CD4-positive, alpha-beta T cell treated with Interferon gamma for 1 hour (primary cell): Measurements from ENCODE around the gene GUCD1.
"Not testable (repeated sequence)": the region's sequence is repeated elsewhere in the genome, so short reads cannot be mapped to it uniquely, and the experiment has no call there.

Source experiments
- DNase-seq: peaks from one replicate; pipeline ENCODE4 v3.0.0-alpha.2; 2020

The GUCD1 gene

DNA sequence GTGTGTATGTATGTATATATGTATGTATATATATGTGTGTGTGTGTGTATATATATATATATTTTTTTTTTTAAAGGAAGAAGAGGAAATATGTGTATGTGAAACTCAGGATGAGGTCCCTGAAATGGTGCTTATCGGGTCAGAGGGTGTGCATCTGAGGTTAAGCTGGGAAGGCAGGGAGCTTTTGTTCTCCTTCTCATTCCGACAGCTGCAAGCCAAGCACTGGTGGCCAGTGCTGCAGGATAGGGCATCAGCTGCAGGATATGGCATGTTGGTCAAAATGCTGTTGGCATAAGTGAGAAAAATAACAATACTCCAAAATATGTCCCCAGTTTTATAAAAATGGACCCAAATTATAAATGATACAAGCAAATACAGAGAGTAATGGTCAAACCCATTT is 8.3 kb upstream of the GUCD1 start:
- no peak for DNase-seq

DNA sequence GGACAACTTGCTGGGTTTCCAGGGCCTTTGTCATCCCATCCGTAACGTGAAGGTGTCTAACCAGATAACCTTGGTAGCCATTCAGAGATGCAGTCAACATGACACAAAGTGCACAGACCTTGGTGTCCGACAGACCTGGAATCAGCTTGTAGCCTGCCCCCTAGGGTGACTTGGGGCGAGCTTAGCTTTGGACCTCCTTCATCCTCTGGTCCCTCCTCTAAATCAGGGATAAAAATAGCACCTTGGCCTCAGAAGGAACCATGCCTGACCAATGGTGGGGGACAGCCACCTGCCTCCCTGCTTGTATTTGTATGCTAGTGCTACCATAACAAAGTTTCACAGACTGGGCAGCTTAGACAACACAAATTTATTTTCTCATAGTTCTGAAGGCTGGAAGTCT is 4.5 kb upstream of the GUCD1 start:
- DNase-seq, result no peak

DNA sequence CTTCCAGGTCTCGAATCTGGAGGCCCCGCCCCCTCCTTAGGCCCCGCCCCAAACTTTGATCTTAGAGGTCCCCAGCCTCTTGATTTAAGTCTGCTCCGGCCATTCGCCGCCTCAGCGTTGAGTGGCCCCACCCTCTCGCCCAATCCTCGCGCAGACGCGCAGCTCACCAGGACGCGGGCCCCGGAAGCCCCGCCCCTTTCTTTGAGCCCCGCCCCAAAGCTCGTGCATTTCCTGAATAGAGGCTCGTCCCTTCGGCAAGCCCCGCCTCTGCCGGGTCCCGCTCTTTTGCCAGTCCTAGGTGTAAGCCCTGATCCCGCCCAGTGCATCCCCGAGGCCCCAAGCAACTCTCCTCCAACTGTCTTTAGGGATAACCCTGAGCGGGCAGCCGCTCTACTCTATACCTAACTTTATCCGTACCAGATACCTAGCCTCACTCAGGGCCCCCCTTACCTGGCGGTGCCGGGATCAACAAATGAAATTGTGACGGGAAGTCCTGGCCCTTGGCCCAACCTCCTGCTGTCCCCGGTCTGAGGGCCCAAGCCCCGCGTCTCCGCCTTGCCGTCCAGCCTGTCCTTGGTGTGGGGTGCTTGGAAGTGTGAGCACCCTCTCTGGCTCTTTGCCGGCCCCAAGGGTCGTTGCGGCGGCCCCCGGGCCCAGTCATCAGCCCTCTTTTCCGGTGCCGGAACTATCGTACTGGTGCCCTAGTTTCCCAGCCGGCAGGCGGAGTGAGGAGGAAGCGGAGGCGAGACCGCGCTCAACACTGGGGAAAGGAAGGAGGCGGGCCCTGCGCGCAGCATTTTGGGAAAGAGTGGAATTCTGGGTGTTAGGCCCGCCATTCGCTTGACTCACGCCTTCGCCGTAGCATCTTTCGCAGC is 464 bp upstream of the GUCD1 start, which contains the start of gene SNRPD3:
TSS of gene SNRPD3 (plus strand) at position 835 of the 875 bp plus-strand sequence. CDS start 1,676 bp downstream, outside the sequence.
- DNase-seq, result peak; percentile 99

DNA sequence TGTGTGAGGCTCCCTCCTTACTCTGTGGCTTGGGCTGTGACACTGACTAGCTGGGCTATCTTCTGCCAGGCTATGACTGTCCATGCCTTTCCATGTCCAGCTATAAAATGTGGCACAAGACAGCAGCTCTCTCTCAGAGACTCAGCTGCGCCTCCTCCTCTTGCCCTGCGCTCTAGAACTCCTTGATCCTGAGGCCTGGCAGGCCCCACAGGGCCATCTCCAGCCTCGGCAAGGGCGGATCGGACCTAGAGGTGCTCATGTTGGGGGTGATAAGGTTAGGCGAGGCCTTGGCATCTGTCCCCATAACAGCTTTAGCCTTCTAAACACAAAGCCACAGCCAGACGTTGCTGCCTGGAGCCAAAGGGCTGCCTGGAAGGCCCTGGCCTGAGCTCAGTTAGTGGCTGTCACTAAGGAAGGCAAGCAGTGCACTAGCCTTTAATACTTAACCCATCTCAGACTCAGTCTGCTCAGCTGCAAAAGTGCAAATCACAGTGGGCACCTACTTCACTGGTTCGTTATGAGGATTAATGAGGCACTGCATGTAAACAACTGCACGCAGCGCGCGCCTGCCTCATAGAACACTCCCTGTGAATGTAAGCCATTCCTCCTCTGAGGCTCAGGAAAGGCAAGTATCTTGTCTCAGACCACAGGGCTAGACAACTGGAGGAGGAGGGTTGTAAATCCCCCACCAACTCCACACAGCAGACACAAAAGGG is 1.2 kb downstream of the GUCD1 start:
- no peak for DNase-seq

DNA sequence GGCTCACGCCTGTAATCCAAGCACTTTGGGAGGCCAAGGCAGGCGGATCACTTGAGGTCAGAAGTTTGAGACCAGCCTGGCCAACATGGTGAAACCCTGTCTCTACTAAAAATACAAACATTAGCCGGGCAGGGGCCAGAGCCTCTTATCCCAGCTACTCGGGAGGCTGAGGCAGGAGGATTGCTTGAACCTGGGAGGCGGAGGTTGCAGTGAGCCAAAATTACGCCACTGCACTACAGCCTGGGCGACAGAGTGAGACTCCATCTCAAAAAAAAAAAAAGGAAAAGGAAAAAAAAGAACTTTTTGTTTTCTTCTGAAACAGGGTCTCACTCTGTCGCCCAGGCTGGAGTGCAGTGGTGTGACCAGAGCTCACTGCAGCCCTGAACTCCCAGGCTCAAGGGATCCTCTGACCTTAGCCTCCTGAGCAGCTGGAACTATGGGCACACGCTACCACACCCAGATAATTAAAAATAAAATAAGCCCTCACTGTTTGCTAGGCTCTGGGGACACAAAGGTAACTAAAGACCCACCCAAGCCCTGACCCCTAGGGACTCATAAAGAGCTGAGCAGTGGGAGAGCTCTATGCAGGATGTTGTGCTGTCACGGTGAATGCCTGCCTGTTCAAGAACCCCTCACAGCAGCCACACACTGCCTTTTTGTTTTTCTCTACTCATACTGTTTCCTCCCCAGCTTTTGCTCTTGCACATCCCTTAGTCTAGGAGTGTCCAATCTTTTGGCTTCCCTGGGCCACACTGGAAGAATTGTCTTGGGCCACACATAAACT is 2.2 kb downstream of the GUCD1 start:
- DNase-seq, result peak; percentile 24

DNA sequence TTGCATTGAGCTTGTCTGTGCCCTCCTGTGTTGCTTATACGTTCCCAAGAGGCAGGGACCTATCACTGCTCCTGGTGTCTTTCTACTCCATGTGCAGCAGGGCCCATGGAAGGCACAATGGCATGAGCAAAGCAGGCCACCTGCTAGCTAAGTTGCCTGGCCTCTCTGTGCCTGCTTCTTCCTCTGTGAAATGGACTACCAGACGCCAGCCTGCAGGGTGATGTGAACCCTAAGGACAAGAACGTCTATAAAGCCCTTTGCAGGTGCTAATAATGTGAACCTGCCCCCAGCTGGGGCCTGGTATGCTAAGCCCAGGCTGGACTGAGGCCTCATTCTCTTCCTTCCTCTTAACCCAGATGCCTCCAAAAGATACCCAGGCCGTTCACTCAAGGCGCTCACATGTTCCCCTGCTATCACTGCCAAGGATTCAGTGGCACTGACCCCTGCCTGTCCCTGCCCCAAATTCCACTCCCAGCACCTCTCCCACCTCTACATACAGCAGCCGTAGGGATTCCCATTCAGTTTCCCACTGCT is 4.0 kb downstream of the GUCD1 start:
- DNase-seq, result no peak

DNA sequence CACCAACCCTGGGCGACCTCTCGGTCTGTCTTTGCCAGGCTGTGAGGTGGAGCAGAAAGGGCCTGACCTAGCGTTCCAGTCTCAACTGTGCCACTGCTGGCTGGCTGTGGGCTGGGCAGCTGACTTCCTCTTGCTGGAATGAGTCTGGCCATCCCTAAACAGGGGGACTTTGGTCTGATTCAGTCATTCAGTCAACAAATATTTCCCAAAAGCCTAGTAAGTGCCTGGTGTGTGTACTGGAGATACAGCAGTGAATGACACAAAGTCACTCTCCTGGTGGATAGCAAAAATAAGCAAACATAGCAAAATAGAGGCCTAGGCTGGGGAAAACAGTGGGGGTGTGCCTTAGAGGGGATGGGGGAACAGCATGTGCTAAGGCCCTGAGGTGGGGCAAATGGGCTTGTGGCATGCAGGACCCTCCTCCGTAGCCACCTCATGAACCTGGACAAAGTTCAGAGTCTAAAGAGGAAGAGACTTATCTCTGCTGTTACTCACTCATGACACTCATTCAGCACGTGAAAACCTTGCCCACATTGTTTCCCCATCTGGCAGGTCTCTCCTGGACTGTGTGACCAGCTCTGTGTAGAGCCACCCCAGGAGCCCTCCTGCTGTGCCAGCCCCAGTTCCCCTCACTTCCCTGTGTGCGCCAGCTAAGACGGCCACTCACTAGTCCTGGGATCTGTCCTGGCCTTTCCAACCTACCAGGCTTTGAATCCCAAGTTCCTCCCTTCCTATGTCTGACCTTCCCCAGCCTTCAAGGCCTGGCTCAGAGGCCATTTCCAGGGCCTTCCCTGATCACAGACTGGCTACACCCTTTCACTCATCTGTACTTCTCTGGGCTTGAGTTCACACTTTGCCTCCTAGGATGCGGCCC is 4.7 kb downstream of the GUCD1 start:
- peak; percentile 16 for DNase-seq

DNA sequence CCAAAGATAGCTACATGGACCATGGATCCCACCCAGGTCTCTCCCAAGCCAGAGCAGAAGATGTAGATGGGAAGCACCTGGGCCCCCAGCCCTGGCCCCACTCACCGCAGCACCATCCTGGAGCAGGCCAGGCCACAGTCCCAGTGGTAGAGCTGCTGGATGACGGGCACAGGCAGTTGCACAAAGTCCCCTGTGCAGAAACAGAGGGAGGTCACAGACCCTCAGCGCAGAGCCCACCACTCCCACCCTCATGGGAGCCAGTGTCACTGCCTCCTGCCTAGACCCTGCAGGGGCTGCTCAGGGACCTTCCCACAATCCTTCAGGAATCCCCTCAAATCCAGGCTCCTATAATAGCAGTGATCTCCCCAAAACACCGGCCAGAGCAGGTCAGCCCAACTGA is 6.1 kb downstream of the GUCD1 start:
- no peak for DNase-seq

DNA sequence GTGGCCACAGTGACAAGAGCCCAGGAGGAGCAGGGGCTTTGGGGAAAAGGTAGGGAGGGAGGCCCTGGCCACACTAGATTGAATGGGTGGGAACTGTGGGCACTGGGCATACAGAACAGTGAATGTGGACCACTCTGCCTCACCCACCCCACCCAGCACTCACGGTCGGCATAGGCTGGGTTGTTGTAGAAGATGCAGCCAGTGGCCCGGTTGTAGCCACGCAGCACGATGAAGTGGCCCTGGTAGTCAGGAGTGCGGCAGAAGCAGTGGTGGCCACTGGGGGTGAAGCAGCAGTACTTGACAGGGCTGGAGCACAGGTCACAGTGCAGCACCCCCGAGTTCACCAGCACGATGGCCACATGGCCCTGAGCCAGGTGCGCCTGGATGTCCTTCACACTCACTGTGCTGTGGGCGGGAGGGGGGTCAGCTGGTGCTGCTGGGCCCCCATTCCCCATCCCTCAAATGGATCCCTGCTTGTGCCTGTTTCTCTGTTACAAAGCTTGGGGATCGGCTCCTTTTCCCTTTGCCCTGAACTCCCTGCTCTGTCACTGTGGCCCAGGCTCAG is 11.2 kb downstream of the GUCD1 start:
- no peak for DNase-seq

DNA sequence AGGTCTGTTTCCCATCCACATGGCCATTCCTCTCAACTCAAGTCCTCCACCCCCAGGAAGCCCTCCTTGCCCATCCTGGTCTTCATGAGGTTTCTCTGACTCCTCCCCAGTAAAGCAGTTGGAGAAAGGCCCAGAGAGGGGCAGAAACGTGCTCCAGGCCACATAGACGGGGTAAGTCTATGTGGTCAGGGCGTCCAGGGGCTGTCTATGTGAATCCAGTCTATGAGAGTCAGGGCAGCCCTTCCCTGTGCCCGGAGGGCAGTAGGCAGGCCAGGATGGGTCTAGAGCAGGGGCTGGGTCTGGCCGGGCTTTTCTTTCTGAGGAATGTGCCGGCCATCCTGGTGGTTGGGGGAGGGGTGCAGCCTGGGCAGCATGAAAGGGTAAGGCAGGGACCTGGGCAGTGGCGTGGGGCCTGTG is 11.7 kb downstream of the GUCD1 start:
- DNase-seq, result no peak

DNA sequence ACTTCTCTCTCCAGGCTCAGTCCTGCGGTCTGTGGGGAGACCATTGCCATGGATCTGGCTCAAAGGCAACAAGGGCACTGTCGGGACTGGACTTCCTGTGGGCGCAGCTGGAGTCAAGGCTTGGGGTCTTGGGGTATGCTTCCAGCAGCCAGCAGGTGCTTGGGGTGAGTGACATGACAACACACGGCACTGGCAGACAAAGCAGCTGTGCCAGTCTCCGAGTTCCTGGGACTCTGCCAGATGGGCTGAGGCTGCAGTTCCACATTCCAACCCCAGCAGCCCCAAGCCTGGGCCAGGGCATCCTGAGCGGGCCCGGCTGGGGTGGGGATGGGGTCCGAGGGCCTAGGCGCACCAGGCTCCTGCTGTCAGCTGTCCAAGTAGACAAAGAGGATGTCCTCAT is 12.3 kb downstream of the GUCD1 start:
- no peak for DNase-seq

DNA sequence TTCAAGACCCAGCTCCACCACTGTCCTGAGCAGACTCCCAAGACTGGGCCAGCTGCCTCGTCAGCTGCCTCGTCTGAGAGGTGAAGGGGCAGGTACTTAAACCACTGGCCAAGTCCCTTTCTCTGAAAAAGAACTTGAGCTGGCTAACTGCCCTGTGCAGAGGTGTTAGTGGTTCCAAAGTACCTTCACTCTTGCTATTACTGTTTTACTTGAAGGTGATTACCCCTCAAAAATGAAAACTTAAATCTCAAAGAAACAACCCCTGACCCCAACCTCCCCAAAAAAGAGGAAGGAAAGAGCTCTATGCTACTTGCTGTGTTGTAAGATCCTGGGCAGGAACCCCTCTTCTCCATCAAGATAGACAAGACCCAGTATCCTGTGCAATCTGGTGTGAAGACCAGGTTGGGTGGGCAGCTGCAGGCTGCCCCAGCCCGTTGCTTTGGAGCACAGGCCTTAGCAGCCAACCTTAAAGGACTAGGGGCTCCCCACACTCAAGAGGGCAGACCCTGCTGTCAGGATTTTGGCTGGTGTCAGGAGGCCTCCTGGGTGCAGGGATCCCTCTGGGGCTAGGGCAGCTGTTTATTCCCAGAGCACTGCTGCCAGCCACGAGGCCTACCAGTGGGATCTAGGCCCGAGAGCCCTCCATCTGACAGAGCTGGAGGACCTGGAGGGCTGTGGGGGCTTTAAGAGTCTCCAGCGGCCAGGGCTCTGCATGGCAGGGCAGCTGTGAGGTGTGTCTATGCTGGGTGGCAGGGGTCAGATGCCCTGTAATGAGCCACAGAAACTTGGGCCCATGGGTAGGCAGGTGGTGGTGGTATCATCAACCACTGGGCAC is 13.0 kb downstream of the GUCD1 start:
- DNase-seq, result no peak

DNA sequence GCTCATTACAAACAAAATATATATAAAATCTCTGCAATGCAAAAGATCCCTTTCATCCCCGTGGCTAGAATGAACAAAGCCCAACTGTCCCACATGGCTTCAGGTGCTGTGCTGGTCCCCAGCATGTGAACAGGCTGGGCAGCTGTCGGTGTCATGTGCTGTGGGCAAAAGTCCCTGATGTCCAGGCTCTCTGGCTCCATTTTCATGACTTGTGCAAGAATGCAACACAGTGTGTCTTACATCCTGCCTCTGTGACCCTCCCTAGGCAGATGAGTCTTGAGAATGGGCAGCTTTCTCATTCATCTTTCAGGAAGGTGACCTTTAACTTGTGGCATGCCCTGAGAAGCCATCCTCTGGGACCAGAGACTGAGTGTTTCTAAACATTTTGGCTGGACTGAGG is 14.5 kb downstream of the GUCD1 start:
- no peak for DNase-seq

DNA sequence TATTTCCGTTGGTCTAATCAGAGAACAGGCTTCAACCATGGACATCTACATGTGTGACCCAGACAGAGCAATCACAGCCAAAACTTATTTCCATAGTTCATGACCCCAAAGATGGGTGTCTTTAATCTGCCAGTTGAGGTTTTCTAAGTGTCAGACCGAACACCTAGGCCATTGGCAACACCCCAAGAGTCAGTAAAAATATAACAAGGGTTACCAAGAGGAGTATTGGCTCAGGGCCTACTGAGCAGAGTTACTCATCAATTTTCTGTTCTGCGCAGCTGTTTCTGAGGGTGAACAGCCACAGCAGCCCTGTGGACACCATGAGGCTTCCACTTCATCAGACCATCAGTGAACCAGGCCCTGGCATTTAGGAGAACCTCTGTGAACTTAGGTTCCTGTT is 18.8 kb downstream of the GUCD1 start:
- no peak for DNase-seq

DNA sequence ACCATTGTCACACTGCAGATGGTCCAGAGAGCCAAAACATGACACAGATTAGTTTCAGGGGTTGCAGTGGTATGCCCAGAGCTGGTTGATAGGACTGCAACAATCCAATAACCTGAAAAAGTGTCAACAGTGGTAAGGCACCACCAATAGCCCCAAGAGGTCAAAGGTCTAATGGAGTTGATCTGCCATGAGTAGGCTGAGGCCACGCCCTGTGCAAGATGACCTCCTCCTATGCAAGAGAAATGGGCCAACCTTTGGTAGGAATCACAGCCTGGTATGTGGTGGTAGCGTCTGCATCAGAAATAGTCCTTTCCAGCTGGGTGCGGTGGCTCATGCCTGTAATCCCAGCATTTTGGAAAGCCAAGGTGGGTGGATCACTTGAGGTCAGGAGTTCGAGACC is 19.6 kb downstream of the GUCD1 start:
- DNase-seq, result no peak

DNA sequence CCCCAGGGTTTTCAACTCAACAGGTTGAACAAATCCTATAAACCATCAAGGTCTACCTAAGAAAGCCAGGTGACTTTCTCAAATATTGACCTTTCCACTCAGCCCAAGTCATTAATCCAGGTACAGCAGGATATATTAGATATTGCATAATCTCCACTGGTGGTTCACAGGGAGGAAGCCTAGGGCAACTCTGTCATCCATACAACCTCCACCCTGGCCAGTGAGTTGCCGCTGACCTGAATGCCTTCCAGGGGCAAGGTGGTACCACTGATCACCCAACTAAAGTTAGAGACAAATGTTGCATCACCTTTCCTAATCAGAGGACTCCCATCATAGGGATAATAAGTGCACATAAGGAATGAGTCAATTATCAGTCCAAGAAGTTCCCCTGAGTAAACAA is 22.9 kb downstream of the GUCD1 start:
- no peak for DNase-seq

DNA sequence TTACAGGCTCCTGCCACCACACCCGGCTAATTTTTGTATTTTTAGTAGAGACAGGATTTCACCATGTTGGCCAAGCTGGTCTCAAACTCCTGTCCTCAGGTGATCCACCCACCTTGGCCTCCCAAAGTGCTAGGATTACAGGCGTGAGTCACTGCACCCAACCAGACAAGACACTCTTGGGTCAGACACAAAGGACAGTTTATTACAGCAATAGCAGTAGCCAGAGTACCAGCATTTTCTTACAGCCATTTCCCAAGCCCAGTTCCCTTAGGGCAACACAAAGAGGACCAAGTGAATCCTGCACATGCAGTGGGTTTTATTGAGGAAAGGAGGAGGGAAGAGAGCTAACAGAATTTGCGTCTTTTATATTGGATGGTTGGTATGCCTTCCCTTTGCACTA is 24.0 kb downstream of the GUCD1 start:
- not testable (repeated sequence) for DNase-seq

DNA sequence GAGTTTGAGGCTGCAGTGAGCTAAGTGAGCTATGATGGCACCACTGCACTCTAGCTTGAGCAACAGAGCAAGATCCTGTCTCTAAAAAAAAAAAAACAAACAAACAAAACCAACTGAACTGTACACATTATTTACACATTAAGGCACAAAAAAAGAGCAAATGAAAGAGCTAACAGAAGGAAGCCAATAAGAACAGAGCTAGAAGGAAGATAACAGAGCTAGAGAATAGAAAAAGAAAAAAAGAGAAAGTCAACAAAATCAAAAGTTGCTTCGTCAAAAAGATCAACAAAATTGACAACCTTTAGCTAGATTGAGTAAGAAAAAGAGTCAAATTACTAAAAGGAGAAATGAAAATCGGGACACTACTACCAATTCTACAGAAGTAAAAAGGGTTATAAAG is 25.0 kb downstream of the GUCD1 start:
- no peak for DNase-seq

DNA sequence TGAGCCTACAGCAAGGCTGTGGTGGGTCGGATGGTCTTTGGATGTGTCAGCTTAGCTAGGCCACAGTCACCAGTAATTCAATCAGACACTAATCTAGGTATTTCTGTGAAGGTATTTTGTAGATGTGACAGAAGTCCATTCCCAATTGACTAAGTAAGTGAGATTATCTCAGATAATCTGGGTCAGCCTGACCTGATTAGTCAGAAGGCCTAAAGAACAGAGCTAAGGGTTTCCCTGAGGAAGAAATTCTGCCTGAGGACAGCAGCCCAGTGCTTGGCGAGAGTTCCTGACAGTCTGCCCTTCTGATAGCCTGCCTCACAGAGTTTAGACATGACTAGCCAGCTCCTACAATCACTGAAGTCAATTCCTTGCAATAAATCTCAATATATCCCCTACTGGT is 28.7 kb downstream of the GUCD1 start:
- DNase-seq, result no peak

DNA sequence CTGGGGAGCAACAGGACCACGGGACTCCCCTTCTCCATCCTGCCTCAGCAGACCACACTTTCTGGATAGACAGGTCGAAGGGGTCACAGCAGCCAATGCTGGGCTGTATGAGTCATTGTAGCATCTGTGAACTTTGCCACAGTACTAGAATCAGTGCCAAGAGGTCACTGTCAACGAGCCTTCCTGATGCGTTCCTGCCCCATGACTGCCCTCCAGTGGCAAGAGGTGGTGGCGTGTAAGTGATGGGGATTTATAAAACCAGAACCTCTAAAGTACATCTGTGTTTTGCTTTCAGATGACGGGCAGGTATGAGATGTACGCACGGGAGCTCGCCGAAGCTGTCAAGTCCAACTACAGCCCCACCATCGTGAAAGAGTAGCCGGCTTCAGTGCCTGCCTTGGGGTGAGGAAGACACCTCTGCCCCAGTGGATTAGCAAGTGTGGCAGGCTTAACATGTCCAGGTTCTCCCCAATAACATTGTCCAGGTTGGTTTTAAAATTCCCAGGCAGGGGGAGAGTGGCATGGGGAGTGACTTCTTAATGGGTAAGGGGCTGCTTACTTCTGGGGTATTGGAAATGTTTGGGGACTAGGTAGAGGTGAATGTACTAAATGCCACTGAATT is 29.4 kb downstream of the GUCD1 start:
- DNase-seq, result peak; percentile 76
